HG03558 (cell line): ENCODE measurements around the gene NKAPD1.
A peak's percentile ranks its signal among the peaks of the same experiment; 100 is the strongest.
"Not testable (repeated sequence)": the region's sequence is repeated elsewhere in the genome, so short reads cannot be mapped to it uniquely, and the experiment has no call there.

Source experiments
- ATAC-seq: cut with Tn5 transposase; IDR thresholded peaks from one replicate; pipeline ENCODE4 v1.9.1; 2021; ENCODE audit warnings: moderate number of reproducible peaks; ENCODE audit not compliant: unreplicated experiment; ENCODE audit errors: extremely low read depth

The NKAPD1 gene

DNA sequence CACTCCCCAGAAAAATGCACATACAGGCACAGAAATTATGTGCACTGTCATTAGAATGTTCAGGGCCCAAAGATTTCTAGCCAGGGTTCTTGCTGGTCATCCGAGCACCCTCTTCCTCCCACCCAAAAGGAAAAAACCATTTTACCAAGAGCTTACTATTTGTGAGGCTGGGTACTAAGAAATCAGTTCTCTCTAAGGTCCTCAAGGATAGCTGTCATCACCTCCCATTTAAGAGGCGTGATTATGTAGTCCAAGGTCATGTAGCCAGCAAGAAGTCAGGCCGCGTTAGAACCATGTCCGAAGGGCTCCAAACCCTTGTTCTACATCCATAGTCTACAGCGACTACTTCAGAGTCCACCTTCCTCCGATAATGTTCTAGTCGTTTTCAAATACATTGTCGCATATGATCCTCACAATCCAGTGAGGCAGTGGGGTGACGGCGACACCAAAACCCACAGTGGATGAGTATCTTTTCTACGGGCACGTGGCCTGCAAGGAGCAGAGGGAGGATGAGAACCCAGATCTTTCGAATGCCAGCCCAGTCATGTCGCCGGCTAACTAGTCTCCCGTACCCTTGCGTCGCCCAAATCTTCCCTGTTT is 11.8 kb downstream of the NKAPD1 start:
- ATAC-seq, result no peak

DNA sequence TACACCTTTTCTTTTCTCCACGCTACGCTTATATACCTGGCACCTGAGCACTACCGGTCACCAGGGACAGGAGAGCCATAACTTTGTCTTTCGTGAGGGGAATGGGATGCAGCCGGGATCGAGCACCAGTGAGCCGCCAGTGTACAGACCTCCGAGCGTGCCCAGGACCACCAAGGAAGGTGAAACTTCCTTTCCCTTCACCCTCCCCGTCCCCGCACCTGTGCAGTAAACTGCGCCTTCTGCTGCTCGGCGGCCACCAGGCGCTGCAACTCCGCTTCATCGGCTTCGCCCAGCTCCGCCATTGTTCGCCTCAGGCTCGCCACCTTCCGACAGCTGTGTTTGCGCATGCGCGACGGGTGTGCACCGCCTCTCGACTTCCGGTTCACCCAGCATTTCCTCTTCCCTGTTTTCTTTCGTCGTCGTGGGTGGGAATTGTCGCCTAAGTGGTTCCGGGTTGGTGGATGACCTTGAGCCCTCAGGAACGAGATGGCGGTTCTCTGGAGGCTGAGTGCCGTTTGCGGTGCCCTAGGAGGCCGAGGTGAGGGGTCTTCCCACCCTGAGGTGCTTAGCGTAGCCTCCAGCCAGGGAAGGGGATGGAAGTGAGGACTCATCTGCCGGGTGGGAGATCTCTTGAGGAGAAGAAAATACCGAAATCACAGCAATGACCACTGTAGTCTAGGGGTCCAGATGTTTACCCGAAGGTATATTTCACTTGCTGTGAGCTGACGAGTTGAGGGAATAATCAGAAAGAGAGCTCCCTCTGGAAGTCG is 12.5 kb downstream of the NKAPD1 start, which contains the start of the genes SDHD and TIMM8B:
TSS of gene SDHD (plus strand) at position 452 of the 770 bp plus-strand sequence. CDS start at position 487, 35 bp downstream.
TSS of gene TIMM8B (minus strand) at position 335 of the 770 bp plus-strand sequence. CDS start at position 302, 33 bp downstream.
- peak; percentile 58 for ATAC-seq

DNA sequence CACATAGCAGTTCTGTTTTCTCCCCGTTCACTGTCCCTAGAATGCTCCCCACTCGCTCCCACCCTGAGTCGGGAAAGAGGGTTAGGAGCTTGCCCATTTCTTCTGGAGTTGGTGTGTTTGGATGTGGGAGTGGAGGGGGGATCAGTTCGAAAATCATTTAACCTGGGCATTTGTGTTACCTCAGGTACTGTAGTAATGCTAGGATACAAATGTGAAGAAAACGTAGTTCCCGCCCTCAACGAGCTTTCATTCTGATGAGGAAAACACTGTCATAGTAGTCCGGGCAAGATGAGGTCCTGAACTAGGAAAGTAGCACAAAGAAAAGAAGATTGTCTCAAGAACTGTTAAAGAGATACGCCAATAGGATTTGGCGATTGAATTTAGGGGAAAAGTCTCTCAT is 13.1 kb downstream of the NKAPD1 start:
- no peak for ATAC-seq

DNA sequence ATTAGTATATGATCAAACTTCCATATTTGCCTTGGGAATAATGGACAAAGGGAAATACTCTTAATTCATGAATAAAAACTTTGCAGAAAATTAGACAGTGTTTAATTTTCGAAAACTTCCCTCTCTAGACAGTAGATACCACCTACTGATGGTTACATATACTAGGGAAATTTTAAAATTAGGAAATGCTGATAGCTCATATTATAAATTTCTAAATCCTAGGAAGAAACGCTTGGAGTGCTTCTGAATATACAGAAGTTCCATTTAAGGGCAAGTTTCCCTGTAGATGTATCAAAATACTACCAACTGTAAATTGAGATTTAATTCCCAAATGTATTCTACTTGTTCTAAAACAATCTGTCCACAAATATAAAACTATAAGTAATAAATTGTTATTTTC is 21.2 kb downstream of the NKAPD1 start:
- not testable (repeated sequence) for ATAC-seq

DNA sequence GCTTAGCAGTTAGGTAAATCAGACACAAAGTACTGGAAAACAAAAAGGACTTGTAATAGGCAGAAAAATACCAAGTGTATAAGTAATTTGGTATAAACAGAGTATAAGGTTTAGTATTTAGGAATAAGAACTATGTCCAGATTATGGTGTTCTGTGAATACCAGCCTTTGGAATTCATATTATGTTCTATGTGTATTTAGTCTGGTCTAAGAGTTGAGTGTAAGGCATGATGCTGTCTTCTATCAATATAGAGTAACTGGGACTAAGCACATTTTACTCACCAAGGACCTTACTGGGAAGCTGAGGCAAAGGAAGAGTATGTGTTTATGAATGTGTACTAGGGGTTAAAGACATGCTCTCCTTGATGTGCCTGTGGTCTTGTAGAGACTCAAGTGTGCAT is 22.1 kb downstream of the NKAPD1 start:
- no peak for ATAC-seq

DNA sequence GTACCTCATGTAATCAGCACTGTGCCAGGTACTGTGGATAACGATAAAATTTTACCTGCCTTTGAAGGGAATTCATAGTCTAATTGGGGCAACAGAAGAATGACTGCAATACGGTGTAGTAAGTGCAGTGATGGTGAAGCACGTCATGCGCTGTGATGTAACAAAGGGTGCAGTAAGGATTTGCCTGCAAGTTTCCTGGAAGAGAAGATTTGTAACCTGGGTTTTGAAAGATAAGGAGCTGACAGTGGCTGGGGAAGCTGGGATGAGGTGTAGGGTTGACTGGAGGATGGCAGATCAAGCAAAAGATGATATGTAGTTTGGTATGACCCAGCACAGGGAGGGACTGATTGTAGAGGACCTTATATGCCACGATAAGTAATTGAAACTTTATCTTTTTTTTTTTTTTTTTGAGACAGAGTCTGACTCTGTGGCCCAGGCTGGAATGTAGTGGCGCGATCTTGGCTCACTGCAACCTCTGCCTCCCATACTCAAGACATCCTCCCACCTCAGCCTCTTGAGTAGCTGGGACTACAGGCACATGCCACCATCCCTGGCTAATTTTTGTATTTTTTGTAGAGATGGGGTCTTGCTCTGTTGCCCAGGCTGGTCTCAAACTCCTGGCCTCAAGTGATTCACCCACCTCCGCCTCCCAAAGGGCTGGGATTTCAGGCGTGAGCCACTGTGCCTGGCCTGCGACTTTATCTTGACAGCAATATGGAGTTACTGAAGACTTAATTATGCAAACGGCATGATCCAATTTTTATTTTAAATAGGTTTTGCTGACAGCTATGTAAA is 23.8 kb downstream of the NKAPD1 start:
- no peak for ATAC-seq

DNA sequence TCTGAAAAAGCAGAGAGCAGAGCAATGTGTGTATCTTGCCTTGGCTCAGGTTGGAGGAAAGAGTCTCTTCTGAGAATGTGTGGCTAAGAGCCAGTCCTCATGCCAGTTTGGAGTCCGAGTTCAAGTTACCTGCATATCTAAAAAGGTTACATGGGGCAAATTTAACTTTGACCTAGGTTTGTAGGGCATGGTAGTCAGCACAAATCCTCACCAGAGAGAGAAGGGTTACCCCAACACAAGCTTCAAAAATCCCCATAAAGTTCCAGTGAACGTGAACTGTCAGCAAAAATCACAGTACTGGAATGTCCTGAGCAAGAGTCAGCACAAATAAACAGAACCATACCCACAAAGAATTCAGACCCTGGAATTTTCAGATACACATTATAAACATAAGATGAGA is 26.4 kb downstream of the NKAPD1 start:
- ATAC-seq, result no peak

DNA sequence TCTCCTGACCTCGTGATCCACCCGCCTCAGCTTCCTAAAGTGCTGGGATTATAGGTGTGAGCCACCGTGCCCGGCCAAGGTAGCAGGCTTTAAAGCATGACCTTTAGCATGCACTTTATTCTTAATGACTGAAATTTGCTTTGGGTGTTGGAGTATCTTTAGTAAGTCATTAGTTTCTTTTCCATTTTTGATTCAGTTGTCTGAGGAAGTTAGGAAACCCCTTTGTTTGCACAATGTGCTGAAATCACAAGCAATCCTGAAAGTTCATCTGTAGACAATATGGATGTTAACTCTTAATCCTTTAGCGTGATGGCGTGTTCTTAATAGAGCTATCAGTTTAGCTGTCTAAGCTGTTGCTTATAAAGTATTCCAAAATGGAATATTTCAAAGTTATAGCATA is 29.3 kb downstream of the NKAPD1 start:
- ATAC-seq, result no peak

DNA sequence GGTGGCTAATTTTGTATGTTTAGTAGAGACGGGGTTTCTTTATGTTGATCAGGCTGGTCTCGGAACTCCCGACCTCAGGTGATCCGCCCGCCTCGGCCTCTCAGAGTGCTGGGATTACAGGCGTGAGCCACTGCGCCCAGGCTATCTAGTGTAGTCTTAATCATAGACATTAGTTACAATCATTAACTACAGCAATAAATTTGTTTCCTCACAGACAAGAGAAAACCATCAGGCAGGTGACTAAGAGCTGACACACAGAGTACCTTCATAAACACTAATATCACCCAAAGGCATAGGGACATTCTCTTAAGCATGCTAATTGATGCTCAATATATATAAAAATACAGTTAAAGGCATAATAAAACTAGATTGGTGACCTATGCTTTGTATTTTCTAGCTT is 32.0 kb downstream of the NKAPD1 start:
- no peak for ATAC-seq

DNA sequence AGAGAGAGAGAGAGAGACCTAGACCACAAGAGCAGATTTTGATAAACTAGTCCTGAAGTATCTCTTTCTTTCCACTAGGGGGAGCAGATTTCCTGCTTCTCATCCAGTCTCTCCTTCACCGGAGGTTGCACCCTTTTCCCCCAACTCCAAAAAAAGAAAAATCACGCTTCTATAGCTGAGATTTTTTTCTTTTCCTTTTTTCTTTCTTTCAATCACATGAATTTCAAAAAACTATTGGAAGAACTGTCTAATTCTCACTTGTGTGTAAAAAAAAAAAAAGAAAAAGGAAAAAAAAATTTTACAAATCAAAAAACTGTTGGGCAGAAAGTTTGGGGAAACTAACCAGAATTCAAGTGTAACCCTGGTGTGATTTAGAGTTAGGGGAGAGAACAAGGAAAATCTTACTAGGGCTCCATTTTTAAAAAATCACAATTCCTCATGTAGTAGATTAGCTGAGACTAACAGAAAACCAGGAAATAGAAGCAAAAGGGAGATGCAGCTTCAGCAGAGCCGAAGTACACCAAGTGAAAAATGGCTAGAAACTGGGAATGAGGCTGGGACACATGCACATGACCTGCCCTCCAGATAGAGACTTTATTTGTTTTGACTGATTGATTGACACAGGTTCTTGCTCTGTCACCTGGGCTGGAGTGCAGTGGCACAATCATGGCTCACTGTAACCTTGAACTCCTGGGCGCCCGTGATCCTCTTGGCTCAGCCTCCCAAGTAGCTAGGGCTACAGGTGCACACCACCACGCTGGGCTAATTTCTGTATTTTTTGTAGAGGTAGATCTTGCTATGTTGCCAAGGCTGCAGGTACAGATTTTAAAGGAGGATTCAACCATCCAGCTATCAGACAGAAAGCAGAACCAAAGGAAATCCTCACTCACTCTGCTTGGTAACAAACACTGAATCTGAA is 39.7 kb downstream of the NKAPD1 start:
- no peak for ATAC-seq

DNA sequence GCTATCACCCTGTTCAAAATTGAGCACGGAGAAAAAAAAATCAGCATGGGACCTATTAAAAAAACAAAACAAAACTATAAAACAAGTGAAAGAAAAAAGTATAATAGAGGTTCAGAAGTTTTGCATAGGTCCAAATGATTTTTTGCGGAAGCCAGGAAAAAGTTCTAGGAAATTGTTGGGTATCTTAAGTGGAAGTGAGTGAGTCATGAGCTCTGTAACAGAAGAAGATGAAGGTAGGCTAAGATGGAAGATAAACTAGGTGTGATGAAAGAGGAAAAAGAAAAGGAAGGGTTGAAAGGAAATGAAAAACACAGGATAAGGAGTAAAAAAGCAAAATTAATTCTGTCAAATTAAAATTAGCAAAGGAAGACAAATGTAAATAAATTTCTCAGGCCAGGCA is 40.4 kb downstream of the NKAPD1 start:
- no peak for ATAC-seq

DNA sequence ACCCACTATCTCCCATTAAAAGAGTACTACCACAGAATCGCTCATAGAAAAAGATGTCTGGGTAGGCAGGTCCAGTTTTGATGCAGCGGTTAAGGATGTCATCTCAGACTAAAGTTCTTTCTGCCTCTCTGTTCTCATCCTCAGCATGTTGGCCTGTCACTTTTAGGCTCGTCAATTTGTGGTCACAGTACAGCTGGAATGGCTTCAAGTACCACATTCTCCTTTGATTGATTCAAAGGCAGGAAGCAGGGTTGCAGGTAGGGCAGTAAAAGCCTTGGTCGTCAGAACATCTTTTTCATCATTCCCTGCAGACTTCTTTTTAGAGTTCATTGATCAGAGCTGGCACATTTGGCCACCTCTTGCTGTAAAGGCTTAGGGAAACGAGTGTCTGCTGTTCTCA is 41.3 kb downstream of the NKAPD1 start:
- ATAC-seq, result no peak

DNA sequence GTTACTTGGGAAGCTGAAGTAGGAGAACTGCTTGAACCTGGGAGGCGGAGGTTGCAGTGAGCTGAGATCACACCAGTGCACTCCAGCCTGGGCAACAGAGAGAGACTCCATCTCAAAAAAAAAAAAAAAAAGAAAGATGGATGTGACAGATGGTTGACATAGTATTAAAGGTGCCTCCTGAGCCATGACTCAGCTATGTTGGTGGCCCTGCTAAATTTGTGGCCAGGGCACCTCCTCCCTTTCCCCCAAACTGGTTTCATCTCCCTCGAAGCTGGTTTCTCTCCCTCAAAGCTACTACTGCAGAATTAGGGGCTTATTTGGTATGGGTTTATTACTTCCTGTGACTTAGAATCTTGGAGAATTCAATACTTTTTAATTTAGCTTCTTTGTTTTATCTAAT is 44.1 kb downstream of the NKAPD1 start:
- ATAC-seq, result no peak

DNA sequence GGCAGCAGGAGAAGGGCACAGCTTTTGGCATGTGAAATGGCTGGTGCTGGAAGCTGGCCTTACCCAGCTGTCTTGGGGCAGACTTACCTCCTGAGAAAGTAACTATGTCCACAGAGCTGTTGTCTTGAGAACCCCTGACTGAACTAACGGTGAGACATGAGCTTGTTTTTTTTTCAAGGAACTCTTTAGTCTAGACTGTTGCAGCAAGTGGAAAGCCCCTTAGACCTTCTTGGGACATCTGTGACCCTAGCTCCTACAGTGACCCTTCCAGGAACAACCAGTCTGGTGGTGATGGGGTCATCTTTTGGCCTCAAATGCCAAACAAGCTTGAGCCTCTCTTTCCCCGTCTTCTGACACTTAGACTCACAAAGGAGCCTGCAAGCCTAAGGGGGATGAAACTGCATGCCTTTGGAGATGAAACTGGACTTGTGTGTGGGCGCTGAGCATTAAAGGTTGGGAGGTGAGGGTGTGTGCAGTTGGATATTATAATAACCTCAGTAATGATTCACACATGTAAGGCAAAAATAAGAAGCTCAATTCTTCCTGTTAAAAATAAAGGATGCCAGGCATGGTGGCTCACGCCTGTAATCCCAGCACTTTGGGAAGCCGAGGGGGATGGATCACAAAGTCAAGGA is 48.0 kb downstream of the NKAPD1 start:
- no peak for ATAC-seq

DNA sequence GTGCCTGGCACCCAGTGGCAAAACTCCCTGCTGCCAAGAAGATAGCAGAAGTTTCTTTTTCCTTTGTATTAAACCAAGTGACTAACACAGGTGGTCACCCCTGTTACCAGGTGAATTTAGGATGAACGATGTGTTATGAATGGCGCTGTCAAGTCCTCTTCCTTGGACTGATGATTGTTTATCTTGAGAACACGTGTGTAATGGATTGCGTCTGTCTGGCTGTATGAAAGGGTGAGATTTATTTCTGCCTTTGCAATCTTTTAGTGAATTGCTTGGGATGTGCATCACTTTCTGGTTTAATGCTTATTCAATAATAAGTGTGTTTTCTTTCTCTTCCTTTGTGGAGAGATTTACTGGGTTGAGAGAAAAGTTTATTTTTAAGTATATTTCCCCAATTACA is 49.0 kb downstream of the NKAPD1 start:
- no peak for ATAC-seq

DNA sequence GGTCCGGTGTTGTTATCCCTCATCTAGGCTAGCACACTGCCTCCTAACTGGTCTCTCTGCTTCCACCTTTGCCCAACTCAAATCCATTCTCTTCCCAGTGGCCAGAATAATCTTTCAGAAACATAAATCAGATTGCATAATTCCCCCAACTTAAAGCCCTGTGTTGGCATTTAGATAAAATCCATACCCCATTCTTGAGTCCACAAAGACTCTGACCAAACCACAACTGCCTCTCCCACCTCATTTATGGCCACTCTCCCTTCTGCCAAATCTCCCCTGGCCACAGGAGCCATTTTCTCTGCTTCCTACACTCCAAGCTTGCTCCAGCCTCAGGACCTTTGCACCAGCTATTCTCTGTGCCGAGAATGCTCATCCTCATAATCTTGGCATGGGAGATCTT is 53.0 kb downstream of the NKAPD1 start:
- ATAC-seq, result no peak

DNA sequence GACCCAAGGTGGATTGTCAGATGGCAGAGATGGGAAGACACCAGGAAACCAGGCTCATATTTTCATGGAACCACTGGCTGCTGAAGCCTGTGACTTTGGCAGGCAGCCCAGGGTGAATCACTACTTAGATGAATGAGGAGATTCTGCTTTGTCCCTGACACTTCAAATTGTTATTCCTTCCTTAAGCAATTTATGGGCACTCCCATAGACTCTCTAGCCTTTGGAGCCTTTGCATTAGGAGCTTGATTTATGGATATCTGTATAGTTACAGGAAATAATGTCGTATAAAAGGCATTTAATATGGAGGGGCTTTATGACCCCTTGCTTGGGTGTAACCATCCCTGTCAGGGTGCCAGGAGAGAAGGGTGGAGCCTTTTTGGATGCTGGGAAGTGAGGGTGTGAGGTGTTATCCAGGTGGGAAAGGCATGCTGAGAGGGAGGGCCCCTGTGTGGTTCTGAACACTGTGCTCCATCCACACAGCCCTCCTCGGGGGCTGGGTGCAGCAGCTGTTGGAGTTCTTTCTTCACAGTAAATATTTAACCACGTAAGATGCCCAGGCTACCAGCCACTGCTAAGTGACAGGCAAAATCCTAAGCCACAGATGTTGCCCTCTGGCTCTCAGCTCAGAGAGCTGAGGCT is 54.5 kb downstream of the NKAPD1 start:
- ATAC-seq, result no peak

DNA sequence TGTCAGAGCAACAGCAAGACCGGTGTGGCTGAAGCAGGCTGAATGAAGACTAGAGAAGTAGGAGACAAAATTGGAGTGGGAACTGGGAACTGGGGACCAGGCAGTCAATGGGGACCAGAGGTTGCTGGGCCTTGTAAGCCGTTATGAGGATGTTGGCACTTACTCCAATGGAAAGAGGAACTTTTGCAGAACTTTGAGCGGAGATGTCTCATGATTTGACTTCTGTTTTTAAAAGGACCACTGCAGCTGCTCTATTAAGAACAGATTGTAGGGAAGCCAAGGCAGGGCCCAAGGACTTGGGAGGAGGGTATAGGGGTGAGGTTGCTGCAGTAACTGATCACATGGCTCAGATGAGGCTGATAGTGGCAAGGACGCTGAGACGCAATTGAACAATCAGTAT is 55.6 kb downstream of the NKAPD1 start:
- no peak for ATAC-seq

DNA sequence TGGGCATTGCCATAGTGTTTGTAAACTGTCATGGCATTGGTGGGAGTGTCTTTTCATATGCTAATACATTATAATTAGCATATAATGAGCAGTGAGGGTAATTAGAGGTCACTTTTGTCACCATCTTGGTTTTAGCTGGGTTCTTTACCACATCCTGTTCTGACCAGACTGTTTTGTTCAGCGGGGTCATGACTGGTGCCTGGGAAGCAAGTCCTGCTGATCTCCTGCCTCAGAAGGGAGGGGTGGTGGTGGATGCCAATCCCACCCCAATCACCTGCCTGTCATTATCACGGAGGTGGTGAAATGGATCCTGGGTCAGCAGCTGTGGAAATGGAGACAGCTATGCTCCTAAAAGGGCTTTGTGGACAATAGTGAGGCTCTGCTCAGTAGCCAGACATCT is 58.6 kb downstream of the NKAPD1 start:
- no peak for ATAC-seq
